Astrocyte (in vitro differentiated cells and primary cell): ENCODE results near the gene PRSS37.

Experiments
- CTCF ChIP-seq: IDR thresholded peaks from 2 replicates; pipeline ENCODE4 v1.5.1; 2011; ENCODE audit warnings: low read depth, mild to moderate bottlenecking, inconsistent platforms, low read length, moderate library complexity; ENCODE audit not compliant: insufficient read depth
- EZH2 ChIP-seq: IDR thresholded peaks from 2 replicates; pipeline ENCODE4 v1.6.1; 2012; ENCODE audit warnings: mild to moderate bottlenecking, low read length, inconsistent platforms; ENCODE audit not compliant: insufficient read depth

GRCh38 chr7:141884539-141885225 is 43.4 kb upstream of the PRSS37 start:
- TF ChIP-seq CTCF (no peak), EZH2 (no peak)
